Right ventricle myocardium inferior (tissue), 1 donor: ENCODE measurements around the gene IL3RA. TPM values are rescaled to one million over a fixed set of nuclear protein-coding genes. Genes with fewer than 3 reads are reported as not detected.
A peak's percentile ranks its signal among the peaks of the same experiment; 100 is the strongest.
"Not testable (repeated sequence)": the region's sequence is repeated elsewhere in the genome, so short reads cannot be mapped to it uniquely, and the experiment has no call there.

Source experiments
- ATAC-seq: fragments of 200-7000 bp; cut with Tn5 transposase; one replicate; pipeline ENCODE4 v1.9.1; 2020; ENCODE audit warnings: mild to moderate bottlenecking, moderate library complexity
- DNase-seq: peaks from one replicate; pipeline ENCODE4 v3.0.0; 2021; ENCODE audit errors: missing footprints
- intact Hi-C: fragments of 100-400 bp; cut with DNase I; formaldehyde crosslinking; loops from one replicate; pipeline ENCODE4 v1.11.0; 2022
- total RNA-seq: library from RNA; stranded (reverse); fragmentation: NEBNext Ultra II Directional; extraction: Animal tissue kit (Norgen Biotek cat#: 25700); gene quantifications from one replicate; pipeline ENCODE4 v1.2.1, GENCODE V29; 2021
- donor health status: DM: no; HTN: yes; CAD: no; lungs with severe emphysema.

The IL3RA gene
- total RNA-seq, 1 donor from 2014 or later, result 8.1 TPM

DNA sequence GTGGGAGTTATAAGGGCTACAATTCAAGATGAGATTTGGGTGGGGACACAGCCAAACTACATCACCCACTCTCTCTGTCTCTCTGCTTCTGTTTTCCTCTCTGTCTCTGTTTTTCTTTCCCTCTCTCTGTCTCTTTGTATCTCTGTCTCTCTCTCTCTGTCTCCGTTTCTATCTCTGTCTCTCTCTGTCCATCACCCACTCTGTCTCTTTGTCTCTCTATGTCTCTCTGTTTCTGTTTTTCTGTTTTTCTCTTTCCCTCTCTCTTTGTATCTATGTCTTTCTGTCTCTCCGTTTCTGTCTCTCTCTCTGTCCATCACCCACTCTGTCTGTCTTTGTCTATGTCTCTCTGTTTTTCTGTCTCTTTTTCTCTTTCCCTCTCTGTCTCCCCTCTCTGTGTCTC lies 25.3 kb downstream of the IL3RA start:
- intact Hi-C loops, result no loop called here
- no peak for ATAC-seq
- no peak for DNase-seq

DNA sequence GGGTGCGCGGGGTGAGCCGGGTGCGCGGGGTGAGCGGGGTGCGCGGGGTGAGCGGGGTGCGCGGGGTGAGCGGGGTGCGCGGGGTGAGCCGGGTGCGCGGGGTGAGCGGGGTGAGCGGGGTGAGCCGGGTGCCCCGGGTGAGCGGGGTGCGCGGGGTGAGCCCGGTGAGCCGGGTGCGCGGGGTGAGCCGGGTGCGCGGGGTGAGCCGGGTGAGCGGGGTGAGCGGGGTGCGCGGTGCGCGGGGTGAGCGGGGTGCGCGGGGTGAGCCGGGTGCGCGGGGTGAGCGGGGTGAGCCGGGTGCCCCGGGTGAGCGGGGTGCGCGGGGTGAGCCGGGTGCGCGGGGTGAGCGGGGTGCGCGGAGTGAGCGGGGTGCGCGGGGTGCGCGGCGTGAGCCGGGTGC lies 29.8 kb downstream of the IL3RA start:
- DNase-seq, intact Hi-C loops, ATAC-seq: not testable (repeated sequence)

DNA sequence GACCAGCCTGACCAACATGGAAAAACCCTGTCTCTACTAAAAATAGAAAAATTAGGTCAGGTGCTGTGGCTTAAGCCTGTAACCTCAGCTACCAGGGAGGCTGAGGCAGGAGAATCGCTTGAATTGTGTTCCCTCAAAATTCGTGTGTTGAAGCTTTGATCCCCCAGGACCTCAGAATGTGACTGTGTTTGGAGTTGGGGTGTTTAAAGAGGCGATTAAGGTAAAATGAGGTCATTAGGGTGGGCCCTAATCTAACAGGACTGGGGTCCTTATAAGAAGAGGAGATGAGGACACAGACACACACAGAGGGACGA lies 31.8 kb downstream of the IL3RA start:
- no peak for ATAC-seq
- intact Hi-C loops, result no loop called here
- DNase-seq, result no peak

DNA sequence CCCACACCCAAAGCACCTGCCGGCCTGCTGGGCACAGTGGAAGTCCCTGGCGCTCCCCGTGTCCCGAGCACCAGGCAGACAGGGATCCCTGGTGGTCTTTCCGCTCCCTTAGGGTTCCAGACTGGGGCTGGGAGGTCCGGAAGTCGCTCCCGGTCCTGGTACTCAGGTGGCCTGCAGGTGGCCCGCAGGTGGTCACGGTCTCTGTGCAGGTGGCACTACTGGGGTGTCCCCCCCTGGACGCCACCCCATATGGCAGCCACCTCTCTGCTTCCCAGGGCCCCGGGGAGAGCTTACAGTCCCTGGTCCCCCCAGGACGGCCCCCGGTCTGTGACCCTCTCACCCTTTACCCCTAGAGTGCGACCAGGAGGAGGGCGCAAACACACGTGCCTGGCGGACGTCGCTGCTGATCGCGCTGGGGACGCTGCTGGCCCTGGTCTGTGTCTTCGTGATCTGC lies 41.7 kb downstream of the IL3RA start:
- no peak for DNase-seq
- ATAC-seq, result no peak
- intact Hi-C loops, result no loop called here

DNA sequence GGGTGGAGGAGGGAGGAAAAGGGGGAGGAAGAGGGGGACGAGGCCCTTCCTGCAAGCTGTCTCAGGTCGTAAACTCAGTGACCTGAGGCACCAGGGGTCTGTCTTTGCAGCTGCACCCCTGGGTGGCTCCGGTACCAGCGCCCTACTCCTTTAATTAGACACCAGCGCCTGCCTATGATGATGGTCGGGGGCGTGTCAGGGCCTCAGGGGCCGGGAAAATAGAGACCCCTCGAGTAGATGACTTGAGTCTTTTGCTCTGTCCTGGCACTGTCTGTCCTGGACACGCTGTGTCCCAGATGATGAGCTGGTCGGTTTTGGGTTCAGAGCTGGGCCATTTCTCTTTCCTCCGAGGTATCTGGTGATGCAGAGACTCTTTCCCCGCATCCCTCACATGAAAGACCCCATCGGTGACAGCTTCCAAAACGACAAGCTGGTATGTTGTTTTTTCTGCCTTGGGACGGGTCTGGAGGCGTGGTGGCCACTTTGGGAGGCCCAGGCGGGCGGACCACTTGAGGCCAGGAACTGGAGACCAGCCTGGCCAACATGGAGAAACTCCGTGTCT lies 44.2 kb downstream of the IL3RA start:
- intact Hi-C loops, result no loop called here
- ATAC-seq (no peak), DNase-seq (no peak)

DNA sequence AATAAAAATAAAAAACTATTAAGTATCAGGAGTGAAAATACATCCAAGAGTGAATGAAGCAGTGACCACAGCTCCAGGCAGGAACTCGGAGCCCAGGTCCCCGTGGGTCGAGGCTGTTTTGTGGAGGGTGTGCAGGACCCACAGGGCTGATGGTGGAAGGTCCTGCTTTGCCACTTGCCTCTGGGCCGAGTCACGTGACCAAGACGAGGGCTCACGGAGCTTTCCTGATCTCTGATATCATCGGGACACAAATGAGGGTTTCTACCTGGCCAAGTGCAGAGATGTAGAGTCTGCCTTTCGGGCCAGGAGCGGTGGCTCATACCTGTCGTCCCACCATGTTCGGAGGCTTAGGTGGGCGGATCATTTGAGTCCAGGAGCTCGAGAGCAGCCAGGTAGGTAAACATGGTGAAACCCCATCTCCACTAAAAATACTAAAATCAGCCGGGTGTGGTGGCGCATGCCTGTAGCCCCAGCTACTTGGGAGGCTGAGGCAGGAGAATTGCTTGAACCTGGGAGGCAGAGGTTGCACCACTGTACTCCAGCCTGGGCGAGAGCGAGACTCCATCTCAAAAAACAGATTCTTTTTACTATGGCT lies 48.2 kb downstream of the IL3RA start:
- intact Hi-C loops, result no loop called here
- ATAC-seq, result no peak
- no peak for DNase-seq

DNA sequence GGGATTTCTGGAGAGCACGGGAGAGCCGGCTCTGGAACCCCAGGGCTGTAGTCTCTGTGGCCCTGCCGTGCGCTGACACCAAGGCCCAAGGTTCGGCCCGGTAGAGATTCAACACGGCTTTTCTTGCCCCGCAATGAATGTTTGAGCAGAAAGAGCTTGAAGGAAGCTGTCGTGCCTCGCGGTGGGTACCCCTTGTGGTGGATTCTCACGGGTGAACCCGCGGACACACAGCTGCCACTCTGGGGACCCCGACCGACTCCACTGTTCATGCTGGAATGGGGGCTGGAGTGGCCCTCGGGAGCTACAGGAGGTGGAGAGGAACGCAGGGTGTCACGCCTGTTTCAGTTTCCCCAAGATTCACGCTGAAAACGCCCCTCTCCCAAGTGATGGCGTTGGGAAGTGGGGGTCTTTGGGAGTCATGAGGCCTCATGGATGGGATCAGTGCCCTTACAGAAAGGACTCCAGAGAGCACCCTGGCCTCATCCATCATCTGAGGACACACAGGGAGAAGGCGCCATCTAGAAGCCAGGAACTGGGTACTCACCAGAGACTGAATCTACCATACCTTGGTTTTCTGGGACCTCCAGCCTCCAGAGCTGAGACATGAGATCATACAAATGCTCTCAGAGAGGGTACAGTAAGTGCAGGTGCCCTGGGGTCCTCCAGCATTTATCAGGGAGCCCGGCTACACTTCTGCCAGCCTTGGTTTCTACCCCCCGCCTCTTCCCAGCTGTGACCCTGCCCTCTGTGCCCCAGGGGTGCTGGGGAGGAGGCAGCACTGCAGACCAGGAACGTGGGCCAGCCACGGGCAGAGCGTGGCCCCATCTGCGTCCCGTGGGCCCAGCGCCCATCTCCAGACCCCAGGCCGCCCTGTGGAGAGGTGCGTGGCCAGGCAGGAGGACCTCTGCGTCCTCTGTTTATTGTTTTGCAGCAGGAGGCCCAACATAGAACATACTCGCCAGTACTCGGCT lies 49.0 kb downstream of the IL3RA start:
- DNase-seq (no peak), ATAC-seq (no peak)
- intact Hi-C loops, result no loop called here

DNA sequence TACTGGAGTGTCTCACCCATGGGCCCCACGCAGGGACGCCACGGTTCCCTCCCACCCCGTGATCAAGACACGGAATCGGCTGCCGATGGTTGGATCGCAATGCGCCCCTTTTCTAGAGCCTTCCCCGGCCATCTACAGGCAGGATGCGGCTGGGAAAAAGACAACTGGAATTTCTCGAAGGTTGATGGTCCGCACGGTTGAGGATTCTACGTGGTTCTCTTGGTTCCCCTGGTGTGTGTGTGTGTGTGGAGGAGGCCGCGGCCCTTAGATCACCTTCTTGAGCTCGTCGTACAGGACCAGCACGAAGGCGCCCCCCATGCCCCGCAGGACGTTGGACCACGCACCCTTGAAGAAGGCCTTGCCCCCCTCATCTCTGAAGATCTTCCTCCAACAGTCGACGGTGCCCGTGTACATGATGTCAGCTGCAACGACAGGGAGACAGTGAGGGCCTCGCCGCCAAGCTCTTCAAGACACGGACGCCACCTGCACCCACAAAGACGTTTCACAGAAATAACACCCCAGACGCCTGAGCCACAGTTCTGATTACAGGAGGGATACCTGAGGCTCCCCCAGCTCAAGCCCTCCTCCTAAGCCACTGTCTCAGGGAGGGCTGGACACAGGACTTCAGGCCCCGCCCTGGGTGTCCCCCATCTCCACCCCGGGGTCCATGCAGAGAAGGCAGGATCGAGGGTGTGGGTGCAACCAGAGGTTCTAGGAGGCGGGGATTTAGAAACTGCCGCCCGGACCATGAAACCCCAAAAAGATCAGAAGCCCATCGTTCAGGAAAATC lies 49.9 kb downstream of the IL3RA start:
- ATAC-seq (no peak), DNase-seq (no peak)
- intact Hi-C loops, result no loop called here

DNA sequence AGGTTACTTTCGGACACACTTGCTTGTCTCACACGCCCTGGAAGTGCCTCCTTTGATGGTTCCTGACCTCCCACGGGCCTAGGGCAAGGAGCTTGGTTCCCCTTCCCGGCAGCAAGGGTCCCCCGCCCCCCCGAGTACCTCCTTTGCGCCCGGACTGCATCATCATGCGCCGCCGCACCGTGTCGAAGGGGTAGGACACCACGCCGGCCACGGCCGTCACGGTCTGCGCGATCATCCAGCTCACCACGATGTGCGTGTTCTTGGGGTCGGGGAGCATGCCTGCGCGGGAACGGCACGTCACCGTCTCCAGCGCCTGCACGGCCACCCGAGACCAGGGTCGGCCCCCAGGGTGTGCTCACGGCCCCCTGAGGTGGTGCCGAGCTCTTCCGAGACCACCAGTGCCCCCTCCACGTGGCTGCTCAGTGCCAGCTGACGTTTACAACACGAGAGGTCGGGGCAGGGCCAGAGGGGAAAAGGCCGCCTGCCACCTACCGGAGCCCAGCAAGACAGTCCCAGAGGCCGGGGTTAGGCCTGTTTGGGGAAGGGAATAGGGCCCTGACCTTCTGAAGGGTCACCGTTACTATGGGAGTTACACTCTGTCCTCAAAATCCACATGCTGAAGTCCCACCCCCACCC lies 50.7 kb downstream of the IL3RA start:
- intact Hi-C loops, result no loop called here
- no peak for DNase-seq
- no peak for ATAC-seq

DNA sequence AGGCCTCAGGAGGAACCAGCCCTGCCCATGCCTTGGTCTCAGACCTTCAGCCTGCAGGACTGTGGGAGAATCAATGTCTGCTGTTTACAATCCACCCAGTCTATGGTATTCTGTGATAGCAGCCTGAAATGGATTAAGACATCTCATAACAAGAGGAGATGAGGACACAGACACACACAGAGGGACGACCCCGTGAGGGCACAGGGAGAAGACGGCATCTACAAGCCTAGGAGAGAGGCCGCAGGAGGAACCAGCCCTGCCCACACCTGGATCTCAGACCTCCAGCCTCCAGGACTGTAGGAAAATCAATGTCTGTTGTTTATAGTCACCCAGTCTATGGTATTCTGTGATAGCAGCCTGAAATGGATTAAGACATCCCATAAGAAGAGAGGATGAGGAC lies 52.1 kb downstream of the IL3RA start:
- no peak for DNase-seq
- ATAC-seq, result no peak

DNA sequence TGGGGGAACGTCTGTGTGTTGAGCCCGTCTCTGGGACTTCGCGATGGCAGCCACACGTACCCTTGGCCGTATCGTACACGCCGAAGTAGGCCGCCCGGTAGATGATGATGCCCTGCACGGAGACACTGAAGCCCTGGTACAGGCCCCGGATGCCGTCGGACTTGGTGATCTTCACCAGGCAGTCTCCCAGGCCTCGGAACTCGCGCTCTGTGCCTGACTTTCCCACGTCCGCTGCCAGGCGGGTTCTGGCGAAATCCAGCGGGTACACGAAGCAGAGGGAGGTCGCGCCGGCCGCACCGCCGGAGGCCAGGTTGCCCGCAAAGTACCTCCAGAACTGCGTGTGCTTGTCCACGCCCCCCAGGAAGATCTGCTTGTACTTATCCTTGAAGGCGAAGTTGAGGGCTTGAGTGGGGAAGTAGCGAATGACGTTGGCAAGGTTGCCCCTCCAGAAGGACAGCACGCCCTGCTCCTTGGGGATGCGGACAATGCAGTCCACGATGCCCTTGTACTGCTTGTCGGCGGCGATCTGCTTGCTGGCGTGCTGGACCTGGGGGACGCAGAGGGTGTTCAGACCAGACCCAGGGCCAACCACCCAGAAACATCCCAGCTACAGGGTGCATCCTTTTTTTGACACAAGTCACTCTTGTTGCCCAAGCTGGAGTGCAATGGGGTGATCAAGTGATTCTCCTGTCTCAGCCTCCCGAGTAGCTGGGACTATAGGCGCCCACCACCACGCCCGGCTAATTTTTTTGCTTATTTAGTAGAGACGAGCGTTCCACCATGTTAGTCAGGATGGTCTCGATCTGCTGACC lies 52.8 kb downstream of the IL3RA start:
- no peak for ATAC-seq
- intact Hi-C loops, result no loop called here
- DNase-seq, result no peak

More for the DNA sequence above, 52.1 kb downstream of the IL3RA start:
- intact Hi-C loops, result no loop called here

DNA sequence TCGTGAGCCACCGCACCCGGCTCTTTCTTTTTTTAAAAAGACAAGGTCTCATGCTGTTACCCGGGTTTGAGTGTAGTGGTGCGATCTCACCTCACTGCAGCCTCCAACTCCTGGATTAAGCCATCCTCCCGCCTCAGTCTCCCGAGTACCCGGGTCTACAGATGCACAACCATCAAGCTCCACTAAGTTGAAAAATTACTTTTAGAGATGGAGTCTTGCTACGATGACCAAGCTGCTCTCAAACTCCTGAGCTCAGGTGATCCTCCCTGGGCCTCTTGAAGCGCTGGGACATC lies 53.4 kb downstream of the IL3RA start:
- no peak for ATAC-seq
- no peak for DNase-seq
- intact Hi-C loops, result loop anchor here (5.0 kb wide), 2 partner anchors 1217 to 1312 kb away; no protein-coding TSS in a partner anchor

DNA sequence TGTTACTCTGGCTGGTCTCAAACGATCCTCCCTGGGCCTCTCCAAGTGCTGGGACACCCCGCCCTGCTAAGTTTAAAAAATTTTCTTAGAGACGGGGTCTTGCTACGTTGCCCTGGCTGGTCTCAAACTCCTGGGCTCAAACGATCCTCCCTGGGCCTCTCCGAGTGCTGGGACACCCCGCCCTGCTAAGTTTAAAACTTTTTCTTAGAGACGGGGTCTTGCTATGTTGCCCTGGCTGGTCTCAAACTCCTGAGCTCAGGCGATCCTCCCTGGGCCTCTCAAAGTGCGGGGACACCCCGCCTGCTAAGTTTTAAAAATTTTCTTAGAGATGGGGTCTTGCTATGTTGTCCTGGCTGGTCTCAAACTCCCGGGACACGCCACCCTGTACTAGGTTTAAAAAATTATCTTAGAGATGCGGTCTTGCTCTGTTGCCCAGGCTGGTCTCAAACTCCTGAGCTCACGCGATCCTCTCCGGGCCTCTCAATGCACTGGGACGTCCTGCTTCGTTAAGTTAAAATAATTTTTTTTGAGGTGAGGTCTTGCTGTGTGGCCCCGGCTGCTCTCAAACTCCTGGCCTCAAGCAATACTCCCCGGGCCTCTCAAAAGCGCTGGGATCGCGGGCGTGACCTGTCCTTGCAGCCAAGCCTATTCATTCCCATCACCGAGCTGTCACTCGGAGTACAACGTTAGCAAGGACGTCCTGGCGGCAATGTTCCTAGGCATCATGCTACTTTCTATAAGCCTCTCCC lies 54.2 kb downstream of the IL3RA start:
- intact Hi-C loops, result loop anchor here (5.0 kb wide), 2 partner anchors 1217 to 1312 kb away; no protein-coding TSS in a partner anchor
- DNase-seq (no peak), ATAC-seq (no peak)

DNA sequence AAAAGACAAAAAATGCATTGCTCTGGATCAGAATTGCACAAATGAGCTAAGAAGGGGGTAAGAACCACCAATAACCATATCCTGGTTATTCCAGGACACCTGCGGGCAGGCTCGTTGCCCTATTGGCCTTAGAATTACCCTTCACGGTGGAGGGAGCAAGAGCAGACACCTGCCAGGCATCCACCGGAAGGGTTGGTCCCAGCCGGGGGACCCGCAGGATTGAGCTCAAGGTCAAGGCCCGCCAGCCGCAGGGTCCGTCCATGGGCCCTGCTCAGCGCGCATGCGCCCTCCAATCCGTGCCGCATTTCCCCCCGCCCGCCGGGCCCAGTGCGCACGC lies 54.8 kb downstream of the IL3RA start:
- intact Hi-C loops, result loop anchor here (5.0 kb wide), 2 partner anchors 1216 to 1311 kb away; no protein-coding TSS in a partner anchor
- ATAC-seq (peak; percentile 71), DNase-seq (no peak)

DNA sequence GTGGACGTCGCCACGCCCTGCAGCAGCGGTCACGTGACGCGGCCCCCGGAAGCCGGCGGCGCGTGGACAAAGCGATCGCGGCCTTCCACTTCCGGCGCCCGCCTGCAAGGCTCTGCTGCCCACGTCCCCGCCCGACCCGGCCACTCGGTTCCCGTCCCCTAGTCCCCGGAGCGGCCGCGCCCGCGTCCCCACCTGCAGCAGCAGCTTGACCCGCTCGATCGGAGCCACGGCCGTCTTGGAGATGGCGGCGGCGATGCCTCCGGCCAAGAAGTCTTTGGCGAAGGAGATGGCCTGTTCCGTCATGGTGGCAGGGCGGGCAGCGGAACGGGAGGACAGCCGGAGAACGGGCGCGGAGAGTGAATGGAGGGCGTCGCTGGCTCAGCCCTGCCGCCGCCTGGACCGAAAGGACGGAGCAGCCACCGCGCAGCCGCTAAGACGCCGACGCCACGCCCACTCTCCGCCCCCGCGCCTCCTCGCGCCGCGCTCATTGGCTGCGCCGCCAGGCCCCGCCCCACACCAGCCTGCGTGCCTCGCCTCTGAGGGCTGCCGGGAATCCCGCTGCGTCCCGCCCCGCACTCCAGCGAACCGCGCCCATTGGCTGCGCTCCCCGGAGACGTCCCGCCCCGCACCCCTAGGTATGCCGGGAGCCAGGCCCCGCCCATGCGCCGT lies 55.3 kb downstream of the IL3RA start, which contains the start of gene SLC25A6:
Gene SLC25A6, minus strand, starts transcription at position 407 of the 669 bp plus-strand sequence. Its CDS starts 104 bp downstream, at position 303.
- intact Hi-C loops, result loop anchor here (1.0 to 5.0 kb wide), 5 partner anchors 59 to 1310 kb away; partner anchors contain the start of gene AKAP17A
- DNase-seq (peak; percentile 99), ATAC-seq (peak; percentile 96)

DNA sequence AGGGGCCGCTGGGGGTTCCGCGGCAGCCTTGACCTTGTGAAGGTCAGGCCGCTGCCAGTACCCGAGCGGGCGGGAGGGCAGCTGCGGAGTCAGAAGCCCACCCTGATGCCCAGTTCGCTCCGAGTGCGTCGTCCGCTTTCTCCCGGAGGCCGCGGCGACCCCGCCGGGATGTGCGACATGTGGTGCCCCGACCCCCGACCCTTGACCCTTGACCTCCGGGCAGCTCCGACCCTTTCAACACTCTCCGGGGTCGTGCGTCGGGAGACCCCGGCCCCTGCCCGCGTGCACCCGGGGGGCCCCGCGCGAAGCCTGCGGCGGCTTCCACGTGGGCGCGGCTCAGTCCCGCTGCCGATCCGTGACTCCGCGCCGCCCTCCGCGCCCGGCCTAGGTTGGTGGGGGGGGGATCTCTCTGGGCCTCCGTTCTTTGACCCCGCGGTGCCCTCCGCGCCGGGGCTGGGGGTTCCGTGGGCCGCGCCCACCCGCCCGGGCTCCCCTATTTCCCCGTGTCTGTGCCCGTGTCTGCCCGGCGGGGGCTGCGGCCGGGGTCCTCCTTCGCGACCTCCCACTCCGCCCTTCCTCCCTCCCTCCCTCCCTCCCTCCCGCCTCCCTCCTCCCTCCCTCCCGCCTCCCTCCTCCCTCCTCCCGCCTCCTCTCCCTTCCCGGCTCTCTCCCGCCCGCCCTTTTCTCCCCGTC lies 55.9 kb downstream of the IL3RA start:
- DNase-seq (peak; percentile 87), ATAC-seq (peak; percentile 53)
- intact Hi-C loops, result loop anchor here (1.0 to 5.0 kb wide), 5 partner anchors 60 to 1310 kb away; partner anchors contain the start of gene AKAP17A
